HepG2 (cell line): ENCODE measurements around the gene CCL4.

Source experiments
- ATF7-NPFF ChIP-seq: sonication (generic); formaldehyde crosslinking; IDR thresholded peaks from 2 replicates; pipeline ENCODE4 v1.8.1; 2023; ENCODE audit warnings: mild to moderate bottlenecking, low read depth, missing genetic modification reagents, moderate library complexity
- E2F1 ChIP-seq: sonication (generic); formaldehyde crosslinking; IDR thresholded peaks from 2 replicates; pipeline ENCODE4 v1.5.0; 2020; ENCODE audit warnings: missing genetic modification reagents
- SCMH1 ChIP-seq: sonication (generic); formaldehyde crosslinking; IDR thresholded peaks from 2 replicates; pipeline ENCODE4 v1.9.0; 2021; ENCODE audit warnings: missing genetic modification reagents, mild to moderate bottlenecking, borderline replicate concordance
- SUZ12 ChIP-seq: fragments of 150-350 bp; IDR thresholded peaks from 2 replicates; pipeline ENCODE4 v1.6.1; 2014; ENCODE audit warnings: low read depth, low read length
- ZNF782 ChIP-seq: sonication (generic); formaldehyde crosslinking; IDR thresholded peaks from 2 replicates; pipeline ENCODE4 v1.4.0; 2020; ENCODE audit warnings: missing genetic modification reagents, mild to moderate bottlenecking, borderline replicate concordance

GRCh38 chr17:36069136-36069535 lies 34.5 kb upstream of the CCL4 start:
- TF ChIP-seq E2F1 (CRISPR knock-in tag): no peak
- TF ChIP-seq SUZ12: no peak
- no peak for TF ChIP-seq ZNF782 (CRISPR knock-in tag)
- no peak for TF ChIP-seq SCMH1 (CRISPR knock-in tag)
- TF ChIP-seq ATF7-NPFF (CRISPR knock-in tag): no peak
